HepG2 (cell line): ENCODE measurements around the gene IKZF4. TPM values are rescaled to one million over a fixed set of nuclear protein-coding genes. Genes with fewer than 3 reads are reported as not detected.

ENCODE experiments used
- CEBPB ChIP-seq: IDR thresholded peaks from 2 replicates; pipeline ENCODE4 v1.6.1; 2011; ENCODE audit warnings: low read depth, low read length, improper control_type of control experiment, borderline replicate concordance
- ELF4 ChIP-seq: sonication (generic); formaldehyde crosslinking; IDR thresholded peaks from 2 replicates; pipeline ENCODE4 v1.5.0; 2020; ENCODE audit warnings: missing genetic modification reagents, mild to moderate bottlenecking, moderate library complexity, borderline replicate concordance
- HNRNPLL ChIP-seq: fragments of 200-400 bp; formaldehyde crosslinking; IDR thresholded peaks from 2 replicates; pipeline ENCODE4 v1.6.1; 2017; ENCODE audit warnings: mild to moderate bottlenecking, low read depth, low read length; ENCODE audit not compliant: poor library complexity, severe bottlenecking
- JUND ChIP-seq: sonication (generic); formaldehyde crosslinking; IDR thresholded peaks from 2 replicates; pipeline ENCODE4 v1.8.0; 2022; ENCODE audit warnings: mild to moderate bottlenecking, missing genetic modification reagents
- KLF6 ChIP-seq: IDR thresholded peaks from 2 replicates; pipeline ENCODE4 v1.8.0; 2016; ENCODE audit warnings: missing biosample characterization, missing genetic modification reagents
- MAFG ChIP-seq: sonication (generic); formaldehyde crosslinking; IDR thresholded peaks from 2 replicates; pipeline ENCODE4 v1.5.1; 2020; ENCODE audit warnings: mild to moderate bottlenecking, missing genetic modification reagents
- NPAS2 ChIP-seq: sonication (generic); formaldehyde crosslinking; IDR thresholded peaks from 2 replicates; pipeline ENCODE4 v1.8.0; 2022; ENCODE audit warnings: mild to moderate bottlenecking, missing genetic modification reagents, borderline replicate concordance
- PAF1 ChIP-seq: IDR thresholded peaks from 2 replicates; pipeline ENCODE4 v1.6.1; 2016; ENCODE audit warnings: missing genetic modification reagents, missing compliant biosample characterization
- SETDB1 ChIP-seq: sonication (generic); formaldehyde crosslinking; IDR thresholded peaks from 2 replicates; pipeline ENCODE4 v1.5.1; 2020; ENCODE audit warnings: missing genetic modification reagents, mild to moderate bottlenecking, borderline replicate concordance
- SNRNP70 ChIP-seq: fragments of 200-400 bp; formaldehyde crosslinking; IDR thresholded peaks from 2 replicates; pipeline ENCODE4 v1.6.1; 2017; ENCODE audit warnings: mild to moderate bottlenecking, low read depth, low read length, moderate library complexity
- TBX3 ChIP-seq: fragments of 450-650 bp; IDR thresholded peaks from 2 replicates; pipeline ENCODE4 v1.6.1; 2017; ENCODE audit warnings: antibody characterized with exemption, mild to moderate bottlenecking, inconsistent platforms, borderline replicate concordance
- ZFP37 ChIP-seq: sonication (generic); formaldehyde crosslinking; IDR thresholded peaks from 2 replicates; pipeline ENCODE4 v1.4.0; 2020; ENCODE audit warnings: missing genetic modification reagents, borderline replicate concordance
- ZMYM2 ChIP-seq: sonication (generic); formaldehyde crosslinking; IDR thresholded peaks from 2 replicates; pipeline ENCODE4 v1.8.0; 2022; ENCODE audit warnings: mild to moderate bottlenecking, missing genetic modification reagents
- ZNF230 ChIP-seq: sonication (generic); formaldehyde crosslinking; IDR thresholded peaks from 2 replicates; pipeline ENCODE4 v1.4.0; 2020; ENCODE audit warnings: mild to moderate bottlenecking, missing genetic modification reagents
- ZNF556 ChIP-seq: sonication (generic); formaldehyde crosslinking; IDR thresholded peaks from 2 replicates; pipeline ENCODE4 v1.4.0; 2020; ENCODE audit warnings: mild to moderate bottlenecking, missing genetic modification reagents, borderline replicate concordance
- ZNF850 ChIP-seq: sonication (generic); formaldehyde crosslinking; conservative IDR thresholded peaks from 2 replicates; pipeline ENCODE4 v1.9.0; 2021; ENCODE audit warnings: mild to moderate bottlenecking, missing genetic modification reagents
- polyA plus RNA-seq, 8 experiments: library from polyadenylated mRNA; depleted of rRNA in 3 of 8; stranded (reverse) in 7 of 8; unstranded in 1 of 8; fragments of >200 nt; fragmentation: Illumina TruSeq in 4 of 8; extraction: Trizol in 4 of 8; gene quantifications; 2 replicates each; pipeline versions ENCODE4 v1.2.1 to v1.2.3, GENCODE V29; 2011 to 2016; ENCODE audit warnings: low read depth in 4 of 8, missing spikeins in 1 of 8, mixed read lengths in 1 of 8; ENCODE audit not compliant: insufficient read depth in 1 of 8
- total RNA-seq, 5 experiments: library from RNA; depleted of rRNA; stranded (reverse); fragments of >200 nt; fragmentation: Illumina TruSeq; extraction: Trizol; gene quantifications; 2 replicates each; pipeline ENCODE4 v1.2.3, GENCODE V29; 2016; ENCODE audit warnings: low read depth in 1 of 5
- TF ChIP-seq, protein P1 (sequence below): sonication (generic); formaldehyde crosslinking; IDR thresholded peaks from 2 replicates; pipeline ENCODE4 v1.9.0; 2022; ENCODE audit warnings: low read depth, missing genetic modification reagents
- TF ChIP-seq, protein P2 (sequence below): sonication (generic); formaldehyde crosslinking; IDR thresholded peaks from 2 replicates; pipeline ENCODE4 v1.5.0; 2020; ENCODE audit warnings: mild to moderate bottlenecking, missing genetic modification reagents
- TF ChIP-seq, protein P3 (sequence below): sonication (generic); formaldehyde crosslinking; IDR thresholded peaks from 2 replicates; pipeline ENCODE4 v1.8.0; 2022; ENCODE audit warnings: missing genetic modification reagents, mild to moderate bottlenecking, borderline replicate concordance
- TF ChIP-seq, protein P4 (sequence below): sonication (generic); formaldehyde crosslinking; IDR thresholded peaks from 2 replicates; pipeline ENCODE4 v1.4.0; 2020; ENCODE audit warnings: mild to moderate bottlenecking, missing genetic modification reagents

Gene IKZF4
- total and polyA plus RNA-seq, 2 of the 13 experiments (the other 11 are each of a cell fraction or from before 2014, with no cell fraction given) = 0.58 to 2.2 TPM

DNA sequence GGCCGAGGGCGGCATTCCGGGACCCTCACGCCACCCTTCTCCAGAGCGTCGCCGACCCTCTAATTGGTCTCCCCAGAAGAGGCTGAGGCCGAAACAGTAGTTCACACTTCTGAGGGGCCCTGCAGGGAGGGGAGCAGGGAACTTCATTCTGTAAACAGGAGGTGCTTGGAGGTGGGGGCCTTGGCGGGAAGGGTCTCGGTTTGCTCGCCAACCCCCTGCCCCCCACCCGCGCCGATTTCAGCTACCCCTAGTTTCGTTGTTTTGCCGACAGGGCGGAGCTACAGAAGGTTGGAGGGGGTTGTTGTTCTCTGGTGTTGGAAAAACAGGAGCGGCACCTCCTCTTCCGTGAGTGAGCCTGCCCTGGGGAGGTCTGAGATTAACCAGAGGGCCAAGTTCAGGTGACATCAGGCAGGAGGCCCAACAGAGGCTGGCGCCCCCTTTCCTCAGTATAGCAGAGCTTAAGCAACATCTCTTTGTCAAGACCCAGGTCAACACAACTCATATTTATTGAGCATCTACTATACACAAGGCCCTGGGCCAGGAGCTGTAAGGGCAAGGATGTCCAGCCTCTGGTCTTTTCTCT lies 59.8 kb downstream of the IKZF4 start (continued):
- TF ChIP-seq, protein P1, sequence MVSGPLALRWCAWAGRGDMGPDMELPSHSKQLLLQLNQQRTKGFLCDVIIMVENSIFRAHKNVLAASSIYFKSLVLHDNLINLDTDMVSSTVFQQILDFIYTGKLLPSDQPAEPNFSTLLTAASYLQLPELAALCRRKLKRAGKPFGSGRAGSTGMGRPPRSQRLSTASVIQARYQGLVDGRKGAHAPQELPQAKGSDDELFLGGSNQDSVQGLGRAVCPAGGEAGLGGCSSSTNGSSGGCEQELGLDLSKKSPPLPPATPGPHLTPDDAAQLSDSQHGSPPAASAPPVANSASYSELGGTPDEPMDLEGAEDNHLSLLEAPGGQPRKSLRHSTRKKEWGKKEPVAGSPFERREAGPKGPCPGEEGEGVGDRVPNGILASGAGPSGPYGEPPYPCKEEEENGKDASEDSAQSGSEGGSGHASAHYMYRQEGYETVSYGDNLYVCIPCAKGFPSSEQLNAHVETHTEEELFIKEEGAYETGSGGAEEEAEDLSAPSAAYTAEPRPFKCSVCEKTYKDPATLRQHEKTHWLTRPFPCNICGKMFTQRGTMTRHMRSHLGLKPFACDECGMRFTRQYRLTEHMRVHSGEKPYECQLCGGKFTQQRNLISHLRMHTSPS (CRISPR knock-in tag) = no peak
- TF ChIP-seq CEBPB = peak; percentile 88; the same call in 1 of the 2 replicates
- TF ChIP-seq SNRNP70 = no peak
- TF ChIP-seq ZFP37 (CRISPR knock-in tag) = no peak
- TF ChIP-seq, protein P2, sequence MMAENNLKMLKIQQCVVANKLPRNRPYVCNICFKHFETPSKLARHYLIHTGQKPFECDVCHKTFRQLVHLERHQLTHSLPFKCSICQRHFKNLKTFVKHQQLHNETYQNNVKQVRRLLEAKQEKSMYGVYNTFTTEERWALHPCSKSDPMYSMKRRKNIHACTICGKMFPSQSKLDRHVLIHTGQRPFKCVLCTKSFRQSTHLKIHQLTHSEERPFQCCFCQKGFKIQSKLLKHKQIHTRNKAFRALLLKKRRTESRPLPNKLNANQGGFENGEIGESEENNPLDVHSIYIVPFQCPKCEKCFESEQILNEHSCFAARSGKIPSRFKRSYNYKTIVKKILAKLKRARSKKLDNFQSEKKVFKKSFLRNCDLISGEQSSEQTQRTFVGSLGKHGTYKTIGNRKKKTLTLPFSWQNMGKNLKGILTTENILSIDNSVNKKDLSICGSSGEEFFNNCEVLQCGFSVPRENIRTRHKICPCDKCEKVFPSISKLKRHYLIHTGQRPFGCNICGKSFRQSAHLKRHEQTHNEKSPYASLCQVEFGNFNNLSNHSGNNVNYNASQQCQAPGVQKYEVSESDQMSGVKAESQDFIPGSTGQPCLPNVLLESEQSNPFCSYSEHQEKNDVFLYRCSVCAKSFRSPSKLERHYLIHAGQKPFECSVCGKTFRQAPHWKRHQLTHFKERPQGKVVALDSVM (CRISPR knock-in tag) = peak; percentile 74
- no peak for TF ChIP-seq TBX3
- peak; percentile 85 for TF ChIP-seq ZMYM2 (CRISPR knock-in tag)
- TF ChIP-seq JUND (CRISPR knock-in tag) = peak; percentile 54; the same call in 1 of the 2 replicates
- peak; percentile 39; the same call in 1 of the 2 replicates for TF ChIP-seq ZNF556
- TF ChIP-seq SETDB1 (CRISPR knock-in tag) = no peak
- no peak for TF ChIP-seq NPAS2
- TF ChIP-seq ZNF850 (CRISPR knock-in tag) = no peak
- TF ChIP-seq, protein P3, sequence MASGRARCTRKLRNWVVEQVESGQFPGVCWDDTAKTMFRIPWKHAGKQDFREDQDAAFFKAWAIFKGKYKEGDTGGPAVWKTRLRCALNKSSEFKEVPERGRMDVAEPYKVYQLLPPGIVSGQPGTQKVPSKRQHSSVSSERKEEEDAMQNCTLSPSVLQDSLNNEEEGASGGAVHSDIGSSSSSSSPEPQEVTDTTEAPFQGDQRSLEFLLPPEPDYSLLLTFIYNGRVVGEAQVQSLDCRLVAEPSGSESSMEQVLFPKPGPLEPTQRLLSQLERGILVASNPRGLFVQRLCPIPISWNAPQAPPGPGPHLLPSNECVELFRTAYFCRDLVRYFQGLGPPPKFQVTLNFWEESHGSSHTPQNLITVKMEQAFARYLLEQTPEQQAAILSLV (CRISPR knock-in tag) = no peak; the same call in 1 of the 2 replicates
- TF ChIP-seq ELF4 (CRISPR knock-in tag) = no peak
- TF ChIP-seq KLF6 (CRISPR knock-in tag) = no peak
- TF ChIP-seq, protein P4, sequence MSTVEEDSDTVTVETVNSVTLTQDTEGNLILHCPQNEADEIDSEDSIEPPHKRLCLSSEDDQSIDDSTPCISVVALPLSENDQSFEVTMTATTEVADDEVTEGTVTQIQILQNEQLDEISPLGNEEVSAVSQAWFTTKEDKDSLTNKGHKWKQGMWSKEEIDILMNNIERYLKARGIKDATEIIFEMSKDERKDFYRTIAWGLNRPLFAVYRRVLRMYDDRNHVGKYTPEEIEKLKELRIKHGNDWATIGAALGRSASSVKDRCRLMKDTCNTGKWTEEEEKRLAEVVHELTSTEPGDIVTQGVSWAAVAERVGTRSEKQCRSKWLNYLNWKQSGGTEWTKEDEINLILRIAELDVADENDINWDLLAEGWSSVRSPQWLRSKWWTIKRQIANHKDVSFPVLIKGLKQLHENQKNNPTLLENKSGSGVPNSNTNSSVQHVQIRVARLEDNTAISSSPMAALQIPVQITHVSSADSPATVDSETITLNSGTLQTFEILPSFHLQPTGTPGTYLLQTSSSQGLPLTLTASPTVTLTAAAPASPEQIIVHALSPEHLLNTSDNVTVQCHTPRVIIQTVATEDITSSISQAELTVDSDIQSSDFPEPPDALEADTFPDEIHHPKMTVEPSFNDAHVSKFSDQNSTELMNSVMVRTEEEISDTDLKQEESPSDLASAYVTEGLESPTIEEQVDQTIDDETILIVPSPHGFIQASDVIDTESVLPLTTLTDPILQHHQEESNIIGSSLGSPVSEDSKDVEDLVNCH = no peak
- TF ChIP-seq MAFG = no peak
- peak; percentile 43 for TF ChIP-seq PAF1 (CRISPR knock-in tag)
- no peak for TF ChIP-seq HNRNPLL
- peak; percentile 52; the same call in 1 of the 2 replicates for TF ChIP-seq ZNF230 (CRISPR knock-in tag)
